DMS153 (cell line): ENCODE measurements around the gene NOM1.

Source experiments
- DNase-seq: peaks from one replicate; lab custom pipeline; 2025; lab: John Stamatoyannopoulos, UW

Gene NOM1

GRCh38 chr7:157016352-157017041 lies 67.0 kb downstream of the NOM1 start:
- DNase-seq: peak; percentile 67

GRCh38 chr7:157017149-157017548 lies 67.6 kb downstream of the NOM1 start:
- no peak for DNase-seq

GRCh38 chr7:157017603-157018327 lies 68.3 kb downstream of the NOM1 start:
- no peak for DNase-seq

GRCh38 chr7:157018328-157018996 lies 69.0 kb downstream of the NOM1 start:
- no peak for DNase-seq

GRCh38 chr7:157018997-157019608 lies 69.6 kb downstream of the NOM1 start:
- DNase-seq: no peak

GRCh38 chr7:157019718-157020451 lies 70.4 kb downstream of the NOM1 start:
- DNase-seq: no peak

GRCh38 chr7:157020514-157021070 lies 71.1 kb downstream of the NOM1 start:
- DNase-seq: no peak

GRCh38 chr7:157021071-157021870 lies 71.8 kb downstream of the NOM1 start:
- DNase-seq: no peak

- no peak for DNase-seq
These were observed 72.6 kb downstream of the NOM1 start for GRCh38 chr7:157021871-157022680.
